ENCODE data around the gene IFIT1B.
"Not testable (repeated sequence)": the region's sequence is repeated elsewhere in the genome, so short reads cannot be mapped to it uniquely, and the experiment has no call there.

Gene IFIT1B

GRCh38 chr10:89377705-89378637 lies at the start of gene IFIT1B:
TSS of gene IFIT1B (plus strand) at chr10:89378056. CDS start at chr10:89378136, 80 bp downstream.
- no peak for DNase-seq

- no peak for DNase-seq
Observed at GRCh38 chr10:89329151-89329550, 48.7 kb upstream of the IFIT1B start.

- peak; percentile 34 for DNase-seq
Observed at GRCh38 chr10:89330014-89330413, 47.8 kb upstream of the IFIT1B start.

- no peak for DNase-seq
Observed at GRCh38 chr10:89330537-89331212, 47.2 kb upstream of the IFIT1B start.

- DNase-seq, result not testable (repeated sequence)
Observed at GRCh38 chr10:89331487-89332122, 46.3 kb upstream of the IFIT1B start.

- DNase-seq, result peak; percentile 93
Observed at GRCh38 chr10:89332123-89332633, 45.7 kb upstream of the IFIT1B start.

GRCh38 chr10:89335226-89335625 lies 42.6 kb upstream of the IFIT1B start:
- DNase-seq, result no peak

GRCh38 chr10:89336241-89336640 lies 41.6 kb upstream of the IFIT1B start:
- no peak for DNase-seq

- no peak for DNase-seq
Observed at GRCh38 chr10:89337484-89337883, 40.4 kb upstream of the IFIT1B start.

- no peak for DNase-seq
Observed at GRCh38 chr10:89338713-89339112, 39.1 kb upstream of the IFIT1B start.

- DNase-seq, result no peak
Observed at GRCh38 chr10:89339875-89340274, 38.0 kb upstream of the IFIT1B start.

- DNase-seq, result no peak
Observed at GRCh38 chr10:89341649-89342048, 36.2 kb upstream of the IFIT1B start.

GRCh38 chr10:89342206-89342958 lies 35.5 kb upstream of the IFIT1B start:
- peak; percentile 65 for DNase-seq

- DNase-seq, result no peak
Observed at GRCh38 chr10:89343089-89343767, 34.6 kb upstream of the IFIT1B start.

GRCh38 chr10:89344156-89344555 lies 33.7 kb upstream of the IFIT1B start:
- no peak for DNase-seq

GRCh38 chr10:89345367-89346000 lies 32.4 kb upstream of the IFIT1B start:
- DNase-seq, result no peak

GRCh38 chr10:89346405-89347254 lies 31.2 kb upstream of the IFIT1B start:
- DNase-seq, result peak; percentile 94

- DNase-seq, result peak; percentile 58
Observed at GRCh38 chr10:89347701-89348457, 30.0 kb upstream of the IFIT1B start.

GRCh38 chr10:89348481-89348880 lies 29.4 kb upstream of the IFIT1B start:
- DNase-seq, result no peak

GRCh38 chr10:89348975-89349374 lies 28.9 kb upstream of the IFIT1B start:
- DNase-seq, result no peak
